ENCODE results near the gene STRN3.

The STRN3 gene

GRCh38 chr14:30864934-30865333, 161.2 kb downstream of the STRN3 start:
- DNase-seq = no peak

- DNase-seq = no peak
Measured at GRCh38 chr14:30861200-30861599, 165.0 kb downstream of the STRN3 start.

GRCh38 chr14:30855345-30856037, 170.7 kb downstream of the STRN3 start:
- DNase-seq = no peak

- DNase-seq = no peak
Measured at GRCh38 chr14:30854492-30854891, 171.7 kb downstream of the STRN3 start.

GRCh38 chr14:30853946-30854345, 172.2 kb downstream of the STRN3 start:
- no peak for DNase-seq

GRCh38 chr14:30849983-30850382, 176.2 kb downstream of the STRN3 start:
- DNase-seq = no peak

GRCh38 chr14:30849354-30849753, 176.8 kb downstream of the STRN3 start:
- no peak for DNase-seq

- DNase-seq = no peak
Measured at GRCh38 chr14:30848449-30849240, 177.5 kb downstream of the STRN3 start.
